GM18868 (cell line): ENCODE results near the gene SUN1.
"Not testable (repeated sequence)": the region's sequence is repeated elsewhere in the genome, so short reads cannot be mapped to it uniquely, and the experiment has no call there.

Experiments
- ATAC-seq: cut with Tn5 transposase; IDR thresholded peaks from one replicate; pipeline ENCODE4 v1.9.1; 2021; ENCODE audit warnings: mild to moderate bottlenecking, moderate library complexity; ENCODE audit not compliant: unreplicated experiment

SUN1 gene

GRCh38 chr7:833601-834258 is 1.5 kb downstream of the SUN1 start:
- no peak for ATAC-seq

- no peak for ATAC-seq
These were observed 2.0 kb downstream of the SUN1 start for GRCh38 chr7:834277-834676.

GRCh38 chr7:835021-835420 is 2.7 kb downstream of the SUN1 start:
- ATAC-seq, result no peak

GRCh38 chr7:835485-836401 is 3.5 kb downstream of the SUN1 start:
- no peak for ATAC-seq

GRCh38 chr7:836429-836828 is 4.2 kb downstream of the SUN1 start:
- no peak for ATAC-seq

- no peak for ATAC-seq
These were observed 4.7 kb downstream of the SUN1 start for GRCh38 chr7:837001-837400.

- no peak for ATAC-seq
These were observed 7.8 kb downstream of the SUN1 start for GRCh38 chr7:840001-840600.

GRCh38 chr7:841943-842342 is 9.7 kb downstream of the SUN1 start:
- no peak for ATAC-seq

GRCh38 chr7:842431-843031 is 10.3 kb downstream of the SUN1 start:
- no peak for ATAC-seq

GRCh38 chr7:843230-843629 is 11.0 kb downstream of the SUN1 start:
- ATAC-seq, result no peak

- no peak for ATAC-seq
These were observed 11.8 kb downstream of the SUN1 start for GRCh38 chr7:844043-844442.

GRCh38 chr7:844514-844913 is 12.2 kb downstream of the SUN1 start:
- no peak for ATAC-seq

GRCh38 chr7:845091-845490 is 12.8 kb downstream of the SUN1 start:
- no peak for ATAC-seq

- ATAC-seq, result no peak
These were observed 13.5 kb downstream of the SUN1 start for GRCh38 chr7:845731-846130.

GRCh38 chr7:846958-847650 is 14.8 kb downstream of the SUN1 start:
- ATAC-seq, result not testable (repeated sequence)

GRCh38 chr7:847728-848127 is 15.5 kb downstream of the SUN1 start:
- ATAC-seq, result not testable (repeated sequence)

- ATAC-seq, result no peak
These were observed 16.9 kb downstream of the SUN1 start for GRCh38 chr7:849145-849544.

GRCh38 chr7:849781-850180 is 17.5 kb downstream of the SUN1 start:
- no peak for ATAC-seq

GRCh38 chr7:851204-851603 is 18.9 kb downstream of the SUN1 start:
- no peak for ATAC-seq

GRCh38 chr7:853366-854117 is 21.3 kb downstream of the SUN1 start:
- no peak for ATAC-seq
